HG03159 (cell line): ENCODE data around the gene ZC3H12C.

Source experiments
- ATAC-seq: cut with Tn5 transposase; IDR thresholded peaks from one replicate; pipeline ENCODE4 v1.9.1; 2021; ENCODE audit warnings: mild to moderate bottlenecking, moderate library complexity; ENCODE audit not compliant: unreplicated experiment

ZC3H12C gene

DNA sequence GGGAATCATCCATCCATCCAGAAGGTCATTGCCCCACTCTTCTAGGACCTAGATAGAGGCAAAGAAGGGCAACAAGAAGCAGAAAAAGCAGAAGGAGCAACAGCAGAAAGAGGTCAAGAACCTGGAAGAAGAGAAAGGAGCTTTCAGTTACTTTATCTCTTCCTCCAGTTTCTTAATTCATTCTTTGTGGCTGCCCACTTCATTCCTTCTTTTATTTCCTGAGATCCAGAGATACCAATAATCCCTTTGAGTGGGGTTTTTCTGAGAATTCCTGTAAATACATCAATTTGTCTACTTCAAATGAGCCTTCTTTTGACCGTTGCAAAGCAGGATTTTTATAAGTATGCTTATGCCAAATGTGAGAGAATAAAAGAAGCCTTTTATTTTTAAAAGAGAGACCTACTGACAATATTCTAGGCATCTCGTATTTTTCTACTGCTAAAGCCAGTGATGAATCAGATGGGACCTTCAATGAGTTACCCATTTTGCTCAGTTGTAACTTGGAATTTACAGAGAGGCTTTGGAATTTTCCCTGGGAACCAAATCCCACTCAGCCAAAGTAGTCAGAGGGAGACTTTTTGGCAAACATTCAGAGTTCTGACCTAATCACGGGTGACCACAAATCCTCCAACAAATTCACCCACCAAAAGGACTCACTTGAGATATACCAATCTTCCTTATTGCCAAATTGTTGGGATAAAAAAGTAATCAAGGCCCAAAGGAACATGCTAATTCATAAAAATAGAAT lies 54.9 kb downstream of the ZC3H12C start:
- ATAC-seq = no peak

GRCh38 chr11:110148775-110149744 lies 55.9 kb downstream of the ZC3H12C start:
- no peak for ATAC-seq

DNA sequence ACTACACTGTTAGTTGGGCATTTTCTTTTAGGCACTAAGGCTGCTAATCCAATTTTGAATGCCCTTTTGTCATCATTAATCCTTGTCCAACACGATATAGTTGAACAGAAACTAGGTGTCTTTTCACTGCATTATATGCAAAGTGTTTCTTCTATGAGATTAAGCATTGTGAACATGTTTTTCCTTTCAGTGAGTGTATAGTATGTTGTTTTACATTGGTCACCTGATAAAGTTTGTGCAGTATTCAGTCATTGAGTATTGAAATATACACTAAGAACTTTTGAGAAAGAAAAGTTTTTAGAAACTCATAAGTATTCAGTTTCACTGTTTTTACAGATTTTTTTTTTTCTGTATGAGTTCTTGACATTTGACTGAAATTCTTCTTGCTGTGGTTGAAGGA lies 59.0 kb downstream of the ZC3H12C start:
- no peak for ATAC-seq

GRCh38 chr11:110153474-110153873 lies 60.3 kb downstream of the ZC3H12C start:
- ATAC-seq = no peak

GRCh38 chr11:110156503-110156902 lies 63.3 kb downstream of the ZC3H12C start:
- no peak for ATAC-seq

DNA sequence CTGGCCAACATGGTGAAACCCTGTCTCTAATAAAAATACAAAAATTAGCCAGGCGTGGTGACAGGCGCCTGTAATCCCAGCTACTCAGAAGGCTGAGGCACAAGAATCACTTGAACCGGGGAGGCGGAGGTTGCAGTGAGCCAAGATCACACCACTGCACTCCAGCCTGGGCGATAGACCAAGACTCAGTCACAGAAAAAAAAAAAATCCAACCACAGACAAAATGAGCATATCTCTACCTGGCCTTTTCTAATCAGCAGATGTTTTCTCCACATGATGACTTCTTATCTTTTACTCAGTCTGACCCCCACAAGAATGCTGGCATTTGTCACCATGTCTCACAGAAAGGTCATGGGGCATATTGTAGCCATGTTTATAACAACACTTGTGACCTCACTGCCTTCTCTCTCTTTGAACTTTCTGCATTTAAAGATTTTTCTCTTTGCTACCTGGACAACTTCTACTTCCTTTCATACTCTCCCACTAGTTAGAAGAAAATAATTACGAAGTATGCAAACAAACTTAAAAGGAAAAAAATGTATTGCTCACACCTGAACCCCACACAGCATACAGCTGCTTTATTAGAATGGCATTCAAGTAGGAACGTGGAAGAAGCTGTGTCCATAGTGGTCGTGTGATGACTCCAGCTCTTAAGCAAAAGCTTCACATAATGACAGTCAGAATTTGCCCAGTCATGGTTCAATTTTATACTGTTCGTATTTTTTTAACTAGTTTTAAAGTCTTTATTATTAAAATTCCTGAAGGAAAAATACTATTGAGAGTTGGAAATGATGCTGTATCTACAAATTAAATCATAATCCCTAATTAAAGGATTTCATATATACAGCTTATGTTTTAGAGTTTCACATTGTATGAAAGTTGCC lies 65.4 kb downstream of the ZC3H12C start:
- no peak for ATAC-seq

DNA sequence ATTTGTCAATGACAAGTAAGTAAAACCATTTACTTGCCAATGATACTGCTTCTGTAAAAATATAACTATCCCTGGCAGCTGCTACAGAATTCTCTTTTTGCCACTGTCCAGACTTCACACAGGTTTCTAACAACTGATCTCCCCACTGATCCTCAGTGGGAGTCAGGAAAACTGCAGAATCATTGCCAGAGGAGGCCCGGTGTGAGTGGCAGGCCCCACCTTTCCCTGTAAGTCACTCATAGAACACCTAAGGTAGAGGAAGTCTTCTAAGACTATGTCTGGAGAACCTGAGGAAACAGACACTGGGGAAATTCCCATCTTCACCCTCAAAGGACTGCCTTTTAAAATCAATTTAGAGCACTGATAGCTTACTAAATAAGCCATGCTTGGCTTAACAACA lies 66.3 kb downstream of the ZC3H12C start:
- ATAC-seq = no peak

DNA sequence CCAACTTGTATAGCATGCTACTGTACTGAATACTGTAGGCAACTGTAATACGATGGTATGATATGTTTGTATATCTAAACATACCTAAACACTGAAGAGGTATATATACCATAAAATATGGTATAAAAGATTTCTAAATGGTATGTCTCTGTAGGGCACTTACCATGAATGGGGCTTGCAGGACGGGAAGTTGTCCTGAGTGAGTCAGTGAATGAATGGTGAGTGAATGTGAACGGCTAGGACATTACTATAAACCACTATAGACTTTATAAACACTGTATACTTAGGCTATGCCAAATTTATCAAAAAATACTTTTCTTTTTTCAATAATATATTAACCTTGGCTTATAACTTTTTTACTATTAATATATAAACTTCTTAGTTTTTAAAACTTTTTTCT lies 66.8 kb downstream of the ZC3H12C start:
- ATAC-seq = no peak

GRCh38 chr11:110160437-110160836 lies 67.2 kb downstream of the ZC3H12C start:
- ATAC-seq = no peak

DNA sequence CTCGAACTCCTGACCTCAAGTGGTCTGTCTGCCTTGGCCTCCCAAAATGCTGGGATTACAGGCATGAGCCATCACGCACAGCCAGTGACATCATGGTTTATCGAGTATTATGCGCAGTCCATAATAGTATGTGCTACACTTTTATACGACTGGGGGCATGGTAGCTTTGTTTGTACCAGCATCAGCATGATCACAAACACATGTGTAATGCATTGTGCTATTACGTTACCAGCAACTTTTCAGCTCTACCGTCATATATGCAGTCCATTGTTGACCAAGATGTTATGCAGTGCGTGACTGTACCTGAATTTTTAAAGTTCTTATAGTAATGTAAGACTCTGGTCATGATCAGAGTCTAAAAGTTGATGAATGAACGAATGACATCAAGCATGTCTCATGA lies 67.9 kb downstream of the ZC3H12C start:
- ATAC-seq = no peak

DNA sequence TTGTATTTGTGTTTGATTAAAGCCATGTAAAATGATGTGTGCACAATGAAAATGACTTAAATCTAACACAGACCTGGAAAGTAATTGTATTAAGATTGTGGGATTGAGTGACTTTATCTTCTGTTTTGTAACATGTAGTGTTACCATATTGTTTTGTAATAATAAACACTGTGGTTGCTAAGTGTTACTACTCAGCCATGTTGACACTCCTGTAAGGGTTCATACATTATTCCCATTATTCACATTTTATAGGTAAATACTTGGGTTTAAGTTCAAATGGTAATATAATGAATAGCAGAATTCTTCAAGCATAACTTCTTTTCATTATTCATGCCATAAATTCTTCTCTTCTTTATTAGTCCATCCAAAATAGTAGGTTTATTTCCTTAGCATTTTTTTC lies 69.0 kb downstream of the ZC3H12C start:
- no peak for ATAC-seq

GRCh38 chr11:110165039-110165925 lies 72.1 kb downstream of the ZC3H12C start:
- ATAC-seq = no peak

- no peak for ATAC-seq
Measured at GRCh38 chr11:110168033-110168803, 75.0 kb downstream of the ZC3H12C start.

GRCh38 chr11:110169738-110170137 lies 76.5 kb downstream of the ZC3H12C start:
- no peak for ATAC-seq

GRCh38 chr11:110172468-110173065 lies 79.4 kb downstream of the ZC3H12C start:
- no peak for ATAC-seq

DNA sequence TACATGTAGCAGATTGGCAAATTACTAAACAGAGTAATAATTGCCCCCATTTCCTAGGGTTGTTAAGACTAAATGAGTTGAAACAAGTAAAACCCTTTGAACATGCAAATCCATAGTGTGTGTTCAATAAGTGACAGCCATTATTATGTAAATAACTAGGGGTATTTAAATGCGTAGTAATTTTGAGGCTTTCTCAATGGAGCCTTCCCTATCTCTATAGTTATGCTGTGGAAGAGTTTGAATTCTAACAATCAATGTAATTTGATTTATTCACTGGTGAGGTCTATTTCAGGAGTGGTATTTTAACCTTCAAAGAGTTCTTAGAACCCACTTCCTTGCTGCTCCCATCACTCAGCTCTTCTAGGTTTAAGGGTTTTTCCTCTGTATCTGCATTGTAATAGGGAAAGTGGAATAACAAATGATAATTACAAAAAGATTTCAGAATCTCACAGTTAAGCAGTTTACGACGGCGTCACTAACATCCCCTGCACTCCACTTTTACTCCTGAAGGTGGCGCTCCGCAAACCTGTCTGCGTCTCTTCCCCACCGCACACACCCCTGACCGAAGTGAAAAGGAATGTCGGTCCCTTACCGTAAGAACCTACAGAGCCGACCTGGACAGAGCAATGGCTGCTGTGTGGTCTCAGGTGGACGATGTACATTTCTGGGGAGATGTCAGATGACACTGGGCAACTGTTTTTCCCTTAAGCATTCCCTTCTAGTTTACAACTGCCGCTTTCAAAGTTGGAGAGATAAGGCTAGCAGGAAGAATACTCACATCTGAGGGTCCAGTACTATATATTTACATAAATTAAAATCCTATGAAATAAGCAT lies 80.8 kb downstream of the ZC3H12C start:
- no peak for ATAC-seq

GRCh38 chr11:110174645-110175310 lies 81.6 kb downstream of the ZC3H12C start:
- no peak for ATAC-seq
